ENCODE results near the gene FOXO4. TPM values are rescaled to one million over a fixed set of nuclear protein-coding genes. Genes with fewer than 3 reads are reported as not detected.

The FOXO4 gene
- total RNA-seq, 1 experiment from 2014 or later, result 48.3 TPM

- TF ChIP-seq EMX1 (CRISPR knock-in tag; IDR thresholded peaks at IDR 0.05), result no peak
Measured at GRCh38 chrX:71096760-71097032, 1.0 kb downstream of the FOXO4 start (continued).

GRCh38 chrX:71098302-71098701 is 2.7 kb downstream of the FOXO4 start:
- Mint-ChIP-seq H3K36me3 (0 out of 2 replicates have a peak, but pooled peaks cover 3% of the 10 kb centered on the region), H3K4me3 (peak overlapping the region; percentile 69), H3K9me3 (no peaks in the 10 kb centered on the region), H3K27ac (peak overlapping the region; percentile 96), H3K4me1 (peaks cover 49% of the 10 kb centered on the region), H3K27me3 (ENCODE audit: low read depth) (no peaks in the 10 kb centered on the region; the same call in 1 of the 2 replicates)
- TF ChIP-seq NFE2L1 (CRISPR knock-in tag; IDR thresholded peaks at IDR 0.05) (no peak), IRF2 (CRISPR knock-in tag; IDR thresholded peaks at IDR 0.05; ENCODE audit: borderline replicate concordance, low read depth) (no peak), CREM (CRISPR knock-in tag; IDR thresholded peaks at IDR 0.05) (no peak), TEAD4 (CRISPR knock-in tag; IDR thresholded peaks at IDR 0.05) (no peak), TCF7 (CRISPR knock-in tag; IDR thresholded peaks at IDR 0.05; ENCODE audit: low read depth) (no peak), ZNF219 (CRISPR knock-in tag; IDR thresholded peaks at IDR 0.05; ENCODE audit: borderline replicate concordance) (no peak), KAT7 (CRISPR knock-in tag; IDR thresholded peaks at IDR 0.05; ENCODE audit: borderline replicate concordance) (no peak), ATF3 (CRISPR knock-in tag; conservative IDR thresholded peaks at IDR 0.05) (no peak), IRF1 (CRISPR knock-in tag; IDR thresholded peaks at IDR 0.05) (no peak), ELF4 (CRISPR knock-in tag; IDR thresholded peaks at IDR 0.05; ENCODE audit: low read depth) (no peak), EMX1 (CRISPR knock-in tag; IDR thresholded peaks at IDR 0.05) (no peak), SMAD4 (CRISPR knock-in tag; IDR thresholded peaks at IDR 0.05) (no peak)
- TF ChIP-seq, protein P1, sequence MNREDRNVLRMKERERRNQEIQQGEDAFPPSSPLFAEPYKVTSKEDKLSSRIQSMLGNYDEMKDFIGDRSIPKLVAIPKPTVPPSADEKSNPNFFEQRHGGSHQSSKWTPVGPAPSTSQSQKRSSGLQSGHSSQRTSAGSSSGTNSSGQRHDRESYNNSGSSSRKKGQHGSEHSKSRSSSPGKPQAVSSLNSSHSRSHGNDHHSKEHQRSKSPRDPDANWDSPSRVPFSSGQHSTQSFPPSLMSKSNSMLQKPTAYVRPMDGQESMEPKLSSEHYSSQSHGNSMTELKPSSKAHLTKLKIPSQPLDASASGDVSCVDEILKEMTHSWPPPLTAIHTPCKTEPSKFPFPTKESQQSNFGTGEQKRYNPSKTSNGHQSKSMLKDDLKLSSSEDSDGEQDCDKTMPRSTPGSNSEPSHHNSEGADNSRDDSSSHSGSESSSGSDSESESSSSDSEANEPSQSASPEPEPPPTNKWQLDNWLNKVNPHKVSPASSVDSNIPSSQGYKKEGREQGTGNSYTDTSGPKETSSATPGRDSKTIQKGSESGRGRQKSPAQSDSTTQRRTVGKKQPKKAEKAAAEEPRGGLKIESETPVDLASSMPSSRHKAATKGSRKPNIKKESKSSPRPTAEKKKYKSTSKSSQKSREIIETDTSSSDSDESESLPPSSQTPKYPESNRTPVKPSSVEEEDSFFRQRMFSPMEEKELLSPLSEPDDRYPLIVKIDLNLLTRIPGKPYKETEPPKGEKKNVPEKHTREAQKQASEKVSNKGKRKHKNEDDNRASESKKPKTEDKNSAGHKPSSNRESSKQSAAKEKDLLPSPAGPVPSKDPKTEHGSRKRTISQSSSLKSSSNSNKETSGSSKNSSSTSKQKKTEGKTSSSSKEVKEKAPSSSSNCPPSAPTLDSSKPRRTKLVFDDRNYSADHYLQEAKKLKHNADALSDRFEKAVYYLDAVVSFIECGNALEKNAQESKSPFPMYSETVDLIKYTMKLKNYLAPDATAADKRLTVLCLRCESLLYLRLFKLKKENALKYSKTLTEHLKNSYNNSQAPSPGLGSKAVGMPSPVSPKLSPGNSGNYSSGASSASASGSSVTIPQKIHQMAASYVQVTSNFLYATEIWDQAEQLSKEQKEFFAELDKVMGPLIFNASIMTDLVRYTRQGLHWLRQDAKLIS (CRISPR knock-in tag; IDR thresholded peaks at IDR 0.05; ENCODE audit: borderline replicate concordance), result no peak
- TF ChIP-seq, protein P2, sequence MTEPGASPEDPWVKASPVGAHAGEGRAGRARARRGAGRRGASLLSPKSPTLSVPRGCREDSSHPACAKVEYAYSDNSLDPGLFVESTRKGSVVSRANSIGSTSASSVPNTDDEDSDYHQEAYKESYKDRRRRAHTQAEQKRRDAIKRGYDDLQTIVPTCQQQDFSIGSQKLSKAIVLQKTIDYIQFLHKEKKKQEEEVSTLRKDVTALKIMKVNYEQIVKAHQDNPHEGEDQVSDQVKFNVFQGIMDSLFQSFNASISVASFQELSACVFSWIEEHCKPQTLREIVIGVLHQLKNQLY (CRISPR knock-in tag; IDR thresholded peaks at IDR 0.05), result no peak
- TF ChIP-seq, protein P3, sequence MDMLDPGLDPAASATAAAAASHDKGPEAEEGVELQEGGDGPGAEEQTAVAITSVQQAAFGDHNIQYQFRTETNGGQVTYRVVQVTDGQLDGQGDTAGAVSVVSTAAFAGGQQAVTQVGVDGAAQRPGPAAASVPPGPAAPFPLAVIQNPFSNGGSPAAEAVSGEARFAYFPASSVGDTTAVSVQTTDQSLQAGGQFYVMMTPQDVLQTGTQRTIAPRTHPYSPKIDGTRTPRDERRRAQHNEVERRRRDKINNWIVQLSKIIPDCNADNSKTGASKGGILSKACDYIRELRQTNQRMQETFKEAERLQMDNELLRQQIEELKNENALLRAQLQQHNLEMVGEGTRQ (CRISPR knock-in tag; IDR thresholded peaks at IDR 0.05), result no peak
- ATAC-seq, result no peak
- CTCF ChIA-PET, result no interaction called here
- POLR2A ChIA-PET, result no interaction called here
- peak; percentile 41 for DNase-seq (ENCODE audit: low spot score)

DNA sequence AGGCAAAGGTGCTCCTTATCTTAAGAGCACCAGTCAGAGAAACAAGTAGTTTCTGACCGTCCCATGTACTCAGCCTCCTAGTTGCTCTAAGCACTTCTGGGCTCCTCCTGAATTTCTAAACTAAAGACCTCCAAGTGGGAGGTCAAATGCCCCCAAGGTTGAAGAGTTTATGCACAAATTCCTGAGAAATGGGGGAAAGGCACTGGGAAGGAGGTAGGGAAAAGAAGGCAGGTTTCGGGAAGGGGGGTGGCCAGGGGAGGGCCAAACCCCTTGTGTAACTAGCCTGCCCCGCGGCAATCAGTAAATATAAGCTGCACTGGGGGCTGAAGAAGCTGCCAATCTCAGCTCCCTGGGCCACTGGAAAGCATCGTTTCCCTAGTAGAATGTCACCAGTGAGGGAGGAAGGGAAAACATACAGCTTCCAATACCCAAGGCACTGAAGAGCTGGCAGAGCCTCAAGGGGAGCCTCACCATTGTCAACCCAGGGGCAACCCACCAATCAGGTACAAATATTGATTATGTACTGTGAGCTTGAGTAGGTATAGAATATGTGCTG is 3.4 kb downstream of the FOXO4 start:
- peak overlapping the region; percentile 69 for H3K4me3 Mint-ChIP-seq
- ChIA-PET POLR2A (interaction anchor here (1.0 to 1.2 kb wide), 2 partner anchors 19 to 83 kb away, joined by 3 to 5 read pairs; partner anchors contain the start of gene MED12), CTCF (interaction anchor here (0.7 to 1.1 kb wide), 5 partner anchors 9 to 155 kb away, joined by 3 to 6 read pairs (median 4); partner anchors contain the start of genes MED12 and ZMYM3)
- DNase-seq (ENCODE audit: low spot score), result peak; percentile 26
- peaks cover 52% of the 10 kb centered on the region for H3K4me1 Mint-ChIP-seq
- H3K36me3 Mint-ChIP-seq, result 0 out of 2 replicates have a peak, but pooled peaks cover 3% of the 10 kb centered on the region
- H3K27ac Mint-ChIP-seq, result peak overlapping the region; percentile 96
- no peak; the same call in 1 of the 2 replicates for ATAC-seq
- no peaks in the 10 kb centered on the region; the same call in 1 of the 2 replicates for H3K27me3 Mint-ChIP-seq (ENCODE audit: low read depth)
- no peaks in the 10 kb centered on the region for H3K9me3 Mint-ChIP-seq
- TF ChIP-seq SOX15 (CRISPR knock-in tag; IDR thresholded peaks at IDR 0.05), result no peak
- no peak for TF ChIP-seq CDX4 (CRISPR knock-in tag; IDR thresholded peaks at IDR 0.05; ENCODE audit: borderline replicate concordance)
- TF ChIP-seq EMX1 (CRISPR knock-in tag; IDR thresholded peaks at IDR 0.05), result no peak
- TF ChIP-seq ZNF138 (CRISPR knock-in tag; conservative IDR thresholded peaks at IDR 0.05), result no peak
- TF ChIP-seq TEAD1 (CRISPR knock-in tag; IDR thresholded peaks at IDR 0.05), result no peak
- TF ChIP-seq, protein P4, sequence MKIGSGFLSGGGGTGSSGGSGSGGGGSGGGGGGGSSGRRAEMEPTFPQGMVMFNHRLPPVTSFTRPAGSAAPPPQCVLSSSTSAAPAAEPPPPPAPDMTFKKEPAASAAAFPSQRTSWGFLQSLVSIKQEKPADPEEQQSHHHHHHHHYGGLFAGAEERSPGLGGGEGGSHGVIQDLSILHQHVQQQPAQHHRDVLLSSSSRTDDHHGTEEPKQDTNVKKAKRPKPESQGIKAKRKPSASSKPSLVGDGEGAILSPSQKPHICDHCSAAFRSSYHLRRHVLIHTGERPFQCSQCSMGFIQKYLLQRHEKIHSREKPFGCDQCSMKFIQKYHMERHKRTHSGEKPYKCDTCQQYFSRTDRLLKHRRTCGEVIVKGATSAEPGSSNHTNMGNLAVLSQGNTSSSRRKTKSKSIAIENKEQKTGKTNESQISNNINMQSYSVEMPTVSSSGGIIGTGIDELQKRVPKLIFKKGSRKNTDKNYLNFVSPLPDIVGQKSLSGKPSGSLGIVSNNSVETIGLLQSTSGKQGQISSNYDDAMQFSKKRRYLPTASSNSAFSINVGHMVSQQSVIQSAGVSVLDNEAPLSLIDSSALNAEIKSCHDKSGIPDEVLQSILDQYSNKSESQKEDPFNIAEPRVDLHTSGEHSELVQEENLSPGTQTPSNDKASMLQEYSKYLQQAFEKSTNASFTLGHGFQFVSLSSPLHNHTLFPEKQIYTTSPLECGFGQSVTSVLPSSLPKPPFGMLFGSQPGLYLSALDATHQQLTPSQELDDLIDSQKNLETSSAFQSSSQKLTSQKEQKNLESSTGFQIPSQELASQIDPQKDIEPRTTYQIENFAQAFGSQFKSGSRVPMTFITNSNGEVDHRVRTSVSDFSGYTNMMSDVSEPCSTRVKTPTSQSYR (CRISPR knock-in tag; IDR thresholded peaks at IDR 0.05), result no peak
- TF ChIP-seq ELF4 (CRISPR knock-in tag; IDR thresholded peaks at IDR 0.05; ENCODE audit: low read depth), result no peak
- no peak for TF ChIP-seq ZNF425 (CRISPR knock-in tag; conservative IDR thresholded peaks at IDR 0.05)
